Measurements from ENCODE around the gene KIZ. TPM values are rescaled to one million over a fixed set of nuclear protein-coding genes. Genes with fewer than 3 reads are reported as not detected.

The KIZ gene
- total RNA-seq, 1 experiment from 2014 or later: 9.1 TPM

DNA sequence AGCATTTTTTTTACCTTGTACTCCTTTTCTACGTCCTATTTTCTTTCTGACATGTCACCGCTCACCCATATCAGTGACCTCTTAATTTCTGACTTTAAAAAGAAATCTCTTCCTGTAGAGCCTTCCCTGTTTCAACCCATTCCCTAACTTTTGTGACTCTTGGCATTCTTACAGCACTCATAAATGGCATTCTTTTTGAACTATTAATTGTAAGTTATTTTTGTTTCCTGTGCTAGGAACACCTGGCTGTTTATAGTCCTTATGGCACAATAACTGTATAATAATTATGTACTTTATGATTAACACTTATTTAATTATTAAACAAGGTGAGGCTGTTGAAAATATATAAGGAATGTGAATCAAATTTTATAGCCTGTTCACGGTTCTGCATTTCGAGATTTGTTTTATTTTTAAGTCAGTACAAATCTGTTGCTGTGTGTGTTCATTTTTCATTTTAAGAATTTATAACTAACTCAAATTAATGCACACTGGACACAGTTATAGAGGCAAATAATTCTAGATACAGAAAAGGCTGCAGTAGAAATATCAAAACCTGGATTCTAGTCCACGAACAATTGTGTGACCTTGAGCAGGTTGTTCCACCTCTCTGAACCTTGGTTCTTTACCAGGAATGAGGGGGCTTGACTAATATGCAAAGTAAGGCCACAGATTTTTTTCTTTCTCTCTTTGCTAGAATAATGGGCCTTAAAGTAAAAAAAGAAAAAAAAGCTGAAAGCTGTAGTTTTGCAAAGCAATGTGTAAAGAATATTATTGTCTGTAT is 1.5 kb downstream of the KIZ start:
- Histone ChIP-seq H3K27ac (ENCODE audit: low read depth, low read length, poor library complexity, severe bottlenecking) (no peak overlapping the region), H3K4me3 (ENCODE audit: low read depth, low read length, poor library complexity, severe bottlenecking) (no peak overlapping the region), H3K27me3 (replicated peaks; ENCODE audit: insufficient read depth, low read depth, low read length, poor library complexity) (no peaks in the 10 kb centered on the region), H3K36me3 (ENCODE audit: insufficient read depth, low read length, poor library complexity, severe bottlenecking) (no peaks in the 10 kb centered on the region), H3K9me3 (ENCODE audit: low read depth, low read length, poor library complexity, severe bottlenecking) (no peaks in the 10 kb centered on the region), H3K4me1 (ENCODE audit: insufficient read depth, low read length, poor library complexity, severe bottlenecking) (peaks cover 3% of the 10 kb centered on the region)
- intact Hi-C loops (cut with micrococcal nuclease; ENCODE audit: unreplicated experiment): no loop called here
- no peak for DNase-seq (ENCODE audit: low spot score)
- CTCF ChIA-PET: interaction anchor here (0.6 kb wide), 1 partner anchor 21 kb away, joined by 3 read pairs; no protein-coding TSS in a partner anchor
- no TSS peak for BruUV-seq (replicated peaks)
- POLR2A ChIA-PET (ENCODE audit: low non-redundant PET): no interaction called here
- TF ChIP-seq EZH2 (IDR thresholded peaks at IDR 0.05; ENCODE audit: borderline replicate concordance, low read depth, low read length, poor library complexity, severe bottlenecking): no peak
- TF ChIP-seq, protein P1, sequence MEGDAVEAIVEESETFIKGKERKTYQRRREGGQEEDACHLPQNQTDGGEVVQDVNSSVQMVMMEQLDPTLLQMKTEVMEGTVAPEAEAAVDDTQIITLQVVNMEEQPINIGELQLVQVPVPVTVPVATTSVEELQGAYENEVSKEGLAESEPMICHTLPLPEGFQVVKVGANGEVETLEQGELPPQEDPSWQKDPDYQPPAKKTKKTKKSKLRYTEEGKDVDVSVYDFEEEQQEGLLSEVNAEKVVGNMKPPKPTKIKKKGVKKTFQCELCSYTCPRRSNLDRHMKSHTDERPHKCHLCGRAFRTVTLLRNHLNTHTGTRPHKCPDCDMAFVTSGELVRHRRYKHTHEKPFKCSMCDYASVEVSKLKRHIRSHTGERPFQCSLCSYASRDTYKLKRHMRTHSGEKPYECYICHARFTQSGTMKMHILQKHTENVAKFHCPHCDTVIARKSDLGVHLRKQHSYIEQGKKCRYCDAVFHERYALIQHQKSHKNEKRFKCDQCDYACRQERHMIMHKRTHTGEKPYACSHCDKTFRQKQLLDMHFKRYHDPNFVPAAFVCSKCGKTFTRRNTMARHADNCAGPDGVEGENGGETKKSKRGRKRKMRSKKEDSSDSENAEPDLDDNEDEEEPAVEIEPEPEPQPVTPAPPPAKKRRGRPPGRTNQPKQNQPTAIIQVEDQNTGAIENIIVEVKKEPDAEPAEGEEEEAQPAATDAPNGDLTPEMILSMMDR (conservative IDR thresholded peaks at IDR 0.05; ENCODE audit: low read depth, low read length): no peak

DNA sequence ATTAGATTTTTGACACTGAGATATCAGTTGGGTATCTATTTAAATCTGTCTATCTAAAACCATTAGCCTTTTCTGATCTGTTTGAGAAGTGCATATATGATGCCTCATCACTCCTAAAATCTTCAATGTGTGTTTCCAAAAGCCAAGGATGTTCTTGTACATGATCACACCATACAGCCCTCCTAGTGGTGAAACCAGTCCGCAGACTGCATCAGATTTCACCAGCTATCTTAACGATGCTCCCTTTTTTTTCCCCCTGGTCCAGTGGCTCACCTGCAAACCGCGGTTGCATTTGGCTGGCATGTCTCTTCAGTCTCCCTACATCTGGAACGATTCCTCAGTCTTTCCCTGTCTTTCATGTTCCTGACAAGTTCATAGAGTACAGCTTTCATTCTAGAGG is 4.0 kb downstream of the KIZ start:
- intact Hi-C loops (cut with micrococcal nuclease; ENCODE audit: unreplicated experiment): no loop called here

GRCh38 chr20:21133404-21133803 is 7.5 kb downstream of the KIZ start:
- H3K27me3 ChIP-seq (replicated peaks; ENCODE audit: insufficient read depth, low read depth, low read length, poor library complexity): no peaks in the 10 kb centered on the region
- POLR2A ChIA-PET (ENCODE audit: low non-redundant PET): no interaction called here
- CTCF ChIA-PET: no interaction called here
- H3K4me3 ChIP-seq (ENCODE audit: low read depth, low read length, poor library complexity, severe bottlenecking): no peak overlapping the region
- H3K9me3 ChIP-seq (ENCODE audit: low read depth, low read length, poor library complexity, severe bottlenecking): no peaks in the 10 kb centered on the region
- H3K36me3 ChIP-seq (ENCODE audit: insufficient read depth, low read length, poor library complexity, severe bottlenecking): no peaks in the 10 kb centered on the region
- intact Hi-C loops (cut with micrococcal nuclease; ENCODE audit: unreplicated experiment): no loop called here
- no peak for DNase-seq (ENCODE audit: low spot score)
- no peak overlapping the region for H3K27ac ChIP-seq (ENCODE audit: low read depth, low read length, poor library complexity, severe bottlenecking)
- TF ChIP-seq, protein P1 (conservative IDR thresholded peaks at IDR 0.05; ENCODE audit: low read depth, low read length): no peak
- H3K4me1 ChIP-seq (ENCODE audit: insufficient read depth, low read length, poor library complexity, severe bottlenecking): no peaks in the 10 kb centered on the region
- no TSS peak for BruUV-seq (replicated peaks)

More for the DNA sequence above, 4.0 kb downstream of the KIZ start:
- peaks cover 3% of the 10 kb centered on the region for H3K4me1 ChIP-seq (ENCODE audit: insufficient read depth, low read length, poor library complexity, severe bottlenecking)
- H3K27ac ChIP-seq (ENCODE audit: low read depth, low read length, poor library complexity, severe bottlenecking): no peak overlapping the region
- POLR2A ChIA-PET (ENCODE audit: low non-redundant PET): no interaction called here
- no peak for DNase-seq (ENCODE audit: low spot score)
- H3K27me3 ChIP-seq (replicated peaks; ENCODE audit: insufficient read depth, low read depth, low read length, poor library complexity): no peaks in the 10 kb centered on the region
- BruUV-seq (replicated peaks): no TSS peak
- H3K9me3 ChIP-seq (ENCODE audit: low read depth, low read length, poor library complexity, severe bottlenecking): no peaks in the 10 kb centered on the region
- CTCF ChIA-PET: no interaction called here
- no peak overlapping the region for H3K4me3 ChIP-seq (ENCODE audit: low read depth, low read length, poor library complexity, severe bottlenecking)
- TF ChIP-seq, protein P1 (conservative IDR thresholded peaks at IDR 0.05; ENCODE audit: low read depth, low read length): no peak
- TF ChIP-seq EZH2 (IDR thresholded peaks at IDR 0.05; ENCODE audit: borderline replicate concordance, low read depth, low read length, poor library complexity, severe bottlenecking): no peak
- no peaks in the 10 kb centered on the region for H3K36me3 ChIP-seq (ENCODE audit: insufficient read depth, low read length, poor library complexity, severe bottlenecking)

All from A673 (cell line).